T-helper 2 cell treated with Interferon-gamma antibody and Interleukin-4, amounts not matched to agents 5 μg/mL and 100 μg/mL, for 36 hours (primary cell): ENCODE data around the gene ZNF394.
"Not testable (repeated sequence)": the region's sequence is repeated elsewhere in the genome, so short reads cannot be mapped to it uniquely, and the experiment has no call there.

Source experiments
- DNase-seq: peaks from one replicate; pipeline ENCODE4 v3.0.0; 2021; ENCODE audit warnings: low spot score
- H3K27ac Mint-ChIP-seq: one replicate; pipeline ENCODE4 v1.8.0; 2021; ENCODE audit warnings: mild to moderate bottlenecking, mixed read lengths
- H3K27me3 Mint-ChIP-seq: one replicate; pipeline ENCODE4 v1.8.0; 2021; ENCODE audit warnings: low read depth, mixed read lengths
- H3K36me3 Mint-ChIP-seq: one replicate; pipeline ENCODE4 v1.8.0; 2021; ENCODE audit warnings: low read depth, mixed read lengths
- H3K4me1 Mint-ChIP-seq: one replicate; pipeline ENCODE4 v1.8.0; 2021; ENCODE audit warnings: low read depth, mixed read lengths
- H3K4me3 Mint-ChIP-seq: one replicate; pipeline ENCODE4 v1.8.0; 2022; ENCODE audit warnings: mild to moderate bottlenecking, moderate library complexity, mixed read lengths
- H3K9me3 Mint-ChIP-seq: one replicate; pipeline ENCODE4 v1.8.0; 2021; ENCODE audit warnings: mixed read lengths

Gene ZNF394

GRCh38 chr7:99505324-99505662 lies 5.2 kb upstream of the ZNF394 start:
- Mint-ChIP-seq H3K36me3 (peaks cover 23% of the 10 kb centered on the region), H3K4me3 (peak overlapping the region; percentile 90), H3K27me3 (no peaks in the 10 kb centered on the region), H3K9me3 (no peaks in the 10 kb centered on the region), H3K4me1 (peaks cover 26% of the 10 kb centered on the region), H3K27ac (peak overlapping the region; percentile 99)
- DNase-seq, result no peak

- Mint-ChIP-seq H3K4me3 (peak within 1 kb of the TSS; percentile 90), H3K4me1 (peaks cover 26% of the 10 kb centered on the region), H3K27me3 (no peaks in the 10 kb centered on the region), H3K36me3 (peaks cover 26% of the 10 kb centered on the region), H3K27ac (peak within 1 kb of the TSS; percentile 99), H3K9me3 (no peaks in the 10 kb centered on the region)
- DNase-seq, result peak; percentile 96
These were observed 4.7 kb upstream of the ZNF394 start, which contains the start of gene ZKSCAN5 for GRCh38 chr7:99504603-99505323. Gene ZKSCAN5, plus strand, starts transcription at chr7:99504662. Its CDS starts 1,383 bp downstream, at chr7:99506045.

- Mint-ChIP-seq H3K4me1 (peaks cover 25% of the 10 kb centered on the region), H3K9me3 (no peaks in the 10 kb centered on the region), H3K27me3 (no peaks in the 10 kb centered on the region), H3K36me3 (peaks cover 28% of the 10 kb centered on the region), H3K27ac (peak overlapping the region; percentile 99), H3K4me3 (peak overlapping the region; percentile 90)
- DNase-seq, result no peak
These were observed 4.2 kb upstream of the ZNF394 start for GRCh38 chr7:99504281-99504602.

GRCh38 chr7:99501236-99501635 lies 1.2 kb upstream of the ZNF394 start:
- H3K27me3 Mint-ChIP-seq, H3K9me3 Mint-ChIP-seq, DNase-seq: not testable (repeated sequence)
- peak overlapping the region; percentile 99 for H3K27ac Mint-ChIP-seq
- peaks cover 41% of the 10 kb centered on the region for H3K36me3 Mint-ChIP-seq
- H3K4me1 Mint-ChIP-seq, result peaks cover 30% of the 10 kb centered on the region
- H3K4me3 Mint-ChIP-seq, result peak overlapping the region; percentile 95

- H3K4me3 Mint-ChIP-seq, result peak overlapping the region; percentile 95
- H3K4me1 Mint-ChIP-seq, result peaks cover 23% of the 10 kb centered on the region
- peak overlapping the region; percentile 99 for H3K27ac Mint-ChIP-seq
- peaks cover 40% of the 10 kb centered on the region for H3K36me3 Mint-ChIP-seq
- no peaks in the 10 kb centered on the region for H3K27me3 Mint-ChIP-seq
- no peak for DNase-seq
- H3K9me3 Mint-ChIP-seq, result peaks cover 10% of the 10 kb centered on the region
These were observed 542 bp upstream of the ZNF394 start for GRCh38 chr7:99500637-99501009.

GRCh38 chr7:99499371-99499720 lies 735 bp downstream of the ZNF394 start:
- H3K4me3 Mint-ChIP-seq, result peak overlapping the region; percentile 95
- H3K9me3 Mint-ChIP-seq, result peaks cover 11% of the 10 kb centered on the region
- H3K4me1 Mint-ChIP-seq, result peaks cover 20% of the 10 kb centered on the region
- peak overlapping the region; percentile 99 for H3K27ac Mint-ChIP-seq
- DNase-seq, result no peak
- H3K36me3 Mint-ChIP-seq, result peaks cover 52% of the 10 kb centered on the region
- H3K27me3 Mint-ChIP-seq, result no peaks in the 10 kb centered on the region

GRCh38 chr7:99498546-99498944 lies 1.5 kb downstream of the ZNF394 start:
- Mint-ChIP-seq H3K4me1 (peaks cover 20% of the 10 kb centered on the region), H3K9me3 (peaks cover 19% of the 10 kb centered on the region), H3K36me3 (peaks cover 60% of the 10 kb centered on the region), H3K4me3 (peak overlapping the region; percentile 95), H3K27ac (peak overlapping the region; percentile 86), H3K27me3 (no peaks in the 10 kb centered on the region)
- no peak for DNase-seq

GRCh38 chr7:99497766-99498545 lies 2.1 kb downstream of the ZNF394 start:
- Mint-ChIP-seq H3K36me3 (peaks cover 66% of the 10 kb centered on the region), H3K9me3 (peaks cover 23% of the 10 kb centered on the region), H3K27ac (peak overlapping the region; percentile 54), H3K4me1 (peaks cover 18% of the 10 kb centered on the region), H3K27me3 (no peaks in the 10 kb centered on the region), H3K4me3 (peak overlapping the region; percentile 95)
- no peak for DNase-seq

GRCh38 chr7:99493823-99494222 lies 6.3 kb downstream of the ZNF394 start:
- Mint-ChIP-seq H3K4me1 (peaks cover 10% of the 10 kb centered on the region), H3K4me3 (no peak overlapping the region), H3K27me3 (no peaks in the 10 kb centered on the region), H3K36me3 (peaks cover 76% of the 10 kb centered on the region), H3K9me3 (peaks cover 43% of the 10 kb centered on the region), H3K27ac (no peak overlapping the region)
- DNase-seq, result no peak

- Mint-ChIP-seq H3K27ac (no peak overlapping the region), H3K27me3 (no peaks in the 10 kb centered on the region), H3K4me3 (no peak overlapping the region), H3K9me3 (peaks cover 38% of the 10 kb centered on the region), H3K4me1 (no peaks in the 10 kb centered on the region), H3K36me3 (peaks cover 74% of the 10 kb centered on the region)
- no peak for DNase-seq
These were observed 9.2 kb downstream of the ZNF394 start for GRCh38 chr7:99490878-99491277.

GRCh38 chr7:99489235-99489634 lies 10.8 kb downstream of the ZNF394 start:
- H3K4me3 Mint-ChIP-seq, result no peak overlapping the region
- peaks cover 74% of the 10 kb centered on the region for H3K36me3 Mint-ChIP-seq
- no peak for DNase-seq
- H3K9me3 Mint-ChIP-seq, result peaks cover 39% of the 10 kb centered on the region
- no peaks in the 10 kb centered on the region for H3K27me3 Mint-ChIP-seq
- H3K4me1 Mint-ChIP-seq, result no peaks in the 10 kb centered on the region
- no peak overlapping the region for H3K27ac Mint-ChIP-seq

GRCh38 chr7:99485094-99485493 lies 15.0 kb downstream of the ZNF394 start:
- Mint-ChIP-seq H3K27me3 (no peaks in the 10 kb centered on the region), H3K4me1 (peaks cover 2% of the 10 kb centered on the region), H3K4me3 (no peak overlapping the region), H3K36me3 (peaks cover 66% of the 10 kb centered on the region), H3K9me3 (peaks cover 13% of the 10 kb centered on the region), H3K27ac (no peak overlapping the region)
- no peak for DNase-seq

GRCh38 chr7:99478464-99479440 lies 21.3 kb downstream of the ZNF394 start:
- peaks cover 52% of the 10 kb centered on the region for H3K36me3 Mint-ChIP-seq
- no peak for DNase-seq
- H3K4me3 Mint-ChIP-seq, result peak overlapping the region; percentile 54
- H3K27me3 Mint-ChIP-seq, result no peaks in the 10 kb centered on the region
- peak overlapping the region; percentile 69 for H3K27ac Mint-ChIP-seq
- H3K4me1 Mint-ChIP-seq, result peaks cover 36% of the 10 kb centered on the region
- no peaks in the 10 kb centered on the region for H3K9me3 Mint-ChIP-seq

- Mint-ChIP-seq H3K9me3 (no peaks in the 10 kb centered on the region), H3K27ac (no peak overlapping the region), H3K36me3 (peaks cover 46% of the 10 kb centered on the region), H3K27me3 (no peaks in the 10 kb centered on the region), H3K4me3 (no peak overlapping the region), H3K4me1 (peaks cover 41% of the 10 kb centered on the region)
- no peak for DNase-seq
These were observed 24.0 kb downstream of the ZNF394 start for GRCh38 chr7:99476107-99476506.
